Measurements from ENCODE around the gene SEBOX.

The SEBOX gene

DNA sequence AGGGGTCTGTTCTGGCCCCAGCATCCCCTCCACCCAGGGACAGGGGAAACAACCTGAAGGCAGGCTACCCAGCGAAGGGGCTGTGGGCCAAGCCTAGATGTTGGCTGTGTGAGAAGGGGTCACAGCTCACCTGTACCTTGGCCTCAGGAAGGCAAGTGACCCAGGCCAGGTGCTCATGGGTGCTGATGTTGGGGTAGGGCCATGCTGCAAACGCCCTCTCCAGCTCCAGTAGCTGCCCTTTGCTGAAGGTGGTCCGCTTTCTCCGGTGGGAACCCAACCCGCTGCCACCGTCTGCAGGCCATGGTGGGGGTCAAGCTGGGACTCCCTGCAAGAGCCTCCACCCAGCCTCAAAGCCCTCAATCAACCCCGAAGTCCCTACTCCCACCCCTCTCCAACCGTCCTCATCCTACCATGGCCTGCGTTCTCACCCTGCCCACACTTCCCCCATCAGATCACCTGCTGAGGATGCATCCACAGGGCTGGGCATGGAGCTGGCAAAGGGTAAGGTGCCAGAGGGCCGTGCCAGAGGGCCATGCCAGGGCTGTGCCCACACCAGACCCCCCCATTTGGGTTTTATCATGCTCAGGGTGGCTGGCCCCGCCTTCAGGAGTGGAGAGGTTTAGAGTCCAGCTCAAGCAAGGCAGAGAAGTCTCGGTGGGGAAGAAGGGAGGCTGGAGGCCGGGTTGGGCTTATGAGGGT is at the start of gene SEBOX:
TSS of gene SEBOX (minus strand) at position 535 of the 699 bp plus-strand sequence. CDS start at position 487, 48 bp downstream.
- DNase-seq: no peak

GRCh38 chr17:28413804-28414203 is 48.8 kb upstream of the SEBOX start:
- DNase-seq: no peak

DNA sequence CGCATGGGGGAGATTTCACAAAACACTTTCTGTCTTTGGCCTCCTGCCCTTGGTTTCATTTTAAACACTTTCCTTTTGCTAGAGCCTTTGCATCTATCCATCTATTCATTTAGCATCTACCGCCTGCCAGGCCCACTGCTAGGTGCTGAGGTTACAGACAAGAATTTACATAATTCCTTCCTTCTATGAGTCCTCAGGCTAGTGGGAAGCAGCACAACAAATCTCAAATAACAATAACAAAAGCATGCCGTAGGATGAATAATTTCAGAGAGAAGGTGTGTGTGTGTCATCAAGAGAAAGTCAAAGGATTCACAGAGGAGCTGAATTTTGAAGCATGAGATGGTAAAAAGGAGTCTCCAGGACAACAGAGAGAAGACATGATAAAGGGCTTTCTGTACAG is 47.1 kb upstream of the SEBOX start:
- no peak for DNase-seq

- DNase-seq: no peak
Observed at GRCh38 chr17:28407974-28408306, 42.9 kb upstream of the SEBOX start.

DNA sequence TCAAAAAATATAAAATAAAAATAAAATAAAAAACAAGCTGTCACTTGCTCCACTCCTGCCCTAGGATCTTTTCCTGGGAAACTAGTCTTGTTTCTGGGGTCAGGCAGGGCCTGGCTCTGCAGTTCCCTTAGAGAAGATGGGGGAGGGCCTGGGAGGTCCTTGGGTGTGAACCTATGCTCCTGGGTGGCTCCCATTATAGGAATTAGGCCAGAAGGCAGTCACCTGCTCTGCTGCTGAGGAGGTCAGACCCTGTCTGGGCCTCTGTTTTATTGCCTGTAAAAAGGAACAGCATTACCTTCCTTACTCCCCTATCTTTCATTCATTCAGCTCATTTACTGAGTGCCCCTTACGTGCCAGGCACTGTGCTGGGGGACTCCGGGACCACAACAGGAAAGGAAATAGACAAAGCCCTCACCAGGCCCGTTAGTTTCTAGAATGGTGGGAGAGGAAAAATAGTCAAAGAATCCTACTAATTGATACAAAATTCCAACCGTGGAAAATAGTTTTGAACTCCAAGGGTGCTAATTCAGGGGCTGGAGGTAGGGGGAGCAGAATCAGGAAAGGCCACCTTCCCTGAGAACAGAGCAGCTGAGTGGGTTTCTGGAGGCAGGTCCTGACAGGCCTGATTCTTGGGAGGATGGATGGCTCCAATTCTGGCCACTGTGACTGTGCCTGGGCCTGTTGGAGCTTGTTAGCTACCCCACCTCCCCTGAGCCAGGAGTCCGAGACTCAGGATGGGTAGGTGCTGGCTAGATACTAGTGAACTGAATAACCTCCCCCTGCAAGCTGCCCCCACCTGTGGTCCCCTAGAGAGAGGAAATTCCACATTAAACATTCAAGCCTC is 42.4 kb upstream of the SEBOX start:
- DNase-seq: no peak

DNA sequence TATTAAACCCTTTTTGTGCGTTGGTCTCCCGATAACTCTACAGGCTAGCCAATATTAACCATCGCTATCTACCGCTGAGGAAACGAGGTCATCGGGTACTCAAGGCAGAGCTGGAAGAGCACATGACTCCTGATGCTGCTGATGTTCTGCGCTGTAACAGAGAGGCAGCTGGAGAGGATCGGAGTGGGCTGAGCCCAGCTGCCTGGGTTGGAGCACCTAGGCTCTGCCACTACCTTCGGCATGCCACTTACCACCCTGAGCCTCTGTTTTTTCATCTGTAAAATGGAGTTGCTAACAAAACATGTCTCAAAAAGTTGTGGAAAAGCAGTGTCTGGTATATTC is 41.4 kb upstream of the SEBOX start:
- DNase-seq: no peak

DNA sequence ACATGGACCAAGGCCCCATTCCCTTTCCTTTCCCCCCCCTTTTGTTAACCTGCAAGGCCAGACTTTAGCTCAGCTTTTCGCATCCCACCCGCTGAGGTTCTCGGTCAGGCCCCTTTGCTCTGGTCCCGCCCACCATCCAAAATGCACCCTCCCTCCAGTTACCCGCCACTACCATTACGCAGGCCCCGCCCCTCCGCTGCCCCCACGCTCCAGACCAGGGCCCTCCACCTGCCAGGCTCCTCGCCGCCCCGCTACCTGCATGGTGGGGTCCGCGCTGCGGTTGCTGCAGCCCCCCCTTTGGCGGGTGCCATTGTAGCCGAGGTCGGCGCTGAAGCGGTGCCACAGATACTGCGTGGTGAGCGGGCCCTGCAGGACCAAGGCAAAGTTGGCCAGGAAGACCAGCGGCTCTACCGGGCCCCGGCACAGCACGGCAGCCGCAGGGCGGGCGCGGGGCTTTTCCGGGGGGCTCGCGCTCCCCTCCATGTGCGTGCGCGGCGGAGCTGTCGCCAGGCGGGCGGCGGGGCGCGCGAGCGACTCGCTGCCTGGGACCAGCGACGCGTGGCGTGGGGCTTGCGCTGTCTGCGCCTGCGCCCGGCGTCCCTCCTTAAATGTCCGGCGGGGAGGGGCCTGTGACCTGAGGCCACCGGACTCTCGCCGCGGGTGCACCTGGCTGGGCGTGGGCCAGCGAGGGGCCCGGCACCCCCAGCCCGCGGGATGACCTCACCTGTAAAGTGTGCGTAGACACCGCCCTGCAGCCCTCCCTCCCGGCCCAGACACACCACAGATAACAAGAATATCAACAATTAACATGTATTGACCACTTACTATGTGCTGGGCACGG is 40.9 kb upstream of the SEBOX start, which contains the start of gene SLC46A1:
TSS of gene SLC46A1 (minus strand) at position 581 of the 841 bp plus-strand sequence. CDS start at position 483, 98 bp downstream.
- peak in 1 of 4 experiments; percentile 28 for DNase-seq

GRCh38 chr17:28404812-28405570 is 40.0 kb upstream of the SEBOX start:
- no peak for DNase-seq

DNA sequence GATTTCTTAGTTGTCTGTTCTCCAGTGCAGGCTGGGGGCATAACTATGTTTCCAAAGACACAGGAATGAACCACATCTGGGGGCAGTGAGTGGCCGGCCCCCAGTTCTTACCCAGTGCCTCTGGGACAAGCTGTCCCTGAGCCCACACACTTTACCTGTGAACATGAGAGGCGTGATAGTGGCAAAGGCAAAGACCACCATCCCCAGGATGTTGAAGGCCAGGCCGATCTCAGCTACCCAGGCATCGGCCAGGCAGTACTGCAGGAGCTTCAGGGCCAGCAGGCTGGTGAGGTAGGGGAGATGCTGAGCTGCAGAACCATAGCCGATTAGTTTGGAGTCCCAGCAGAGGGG is 39.4 kb upstream of the SEBOX start:
- DNase-seq: no peak

GRCh38 chr17:28404007-28404406 is 39.0 kb upstream of the SEBOX start:
- DNase-seq: no peak

DNA sequence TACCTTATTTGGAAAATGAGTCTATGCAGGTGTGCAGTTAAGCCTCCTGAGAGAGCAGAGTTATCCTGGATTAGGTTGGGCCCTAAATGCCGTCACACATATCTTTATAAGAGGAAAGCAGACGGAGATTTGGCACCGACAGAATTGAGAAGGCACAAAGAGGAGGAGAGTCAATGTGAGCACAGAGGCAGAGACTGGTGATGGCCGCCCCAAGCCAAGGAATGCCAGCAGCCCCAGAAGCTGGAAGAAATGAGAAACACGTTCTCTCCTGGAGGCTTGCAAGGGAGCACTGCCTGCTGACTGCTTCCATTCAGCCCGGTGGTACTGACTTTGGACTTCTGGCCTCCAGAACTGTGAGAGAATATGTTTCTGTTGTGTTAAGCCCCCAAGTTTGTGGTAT is 37.8 kb upstream of the SEBOX start:
- no peak for DNase-seq

GRCh38 chr17:28402224-28402630 is 37.2 kb upstream of the SEBOX start:
- DNase-seq: no peak

- no peak for DNase-seq
Observed at GRCh38 chr17:28399808-28400207, 34.8 kb upstream of the SEBOX start.

GRCh38 chr17:28398280-28398981 is 33.4 kb upstream of the SEBOX start:
- DNase-seq: no peak

- no peak for DNase-seq
Observed at GRCh38 chr17:28397687-28398279, 32.8 kb upstream of the SEBOX start.

DNA sequence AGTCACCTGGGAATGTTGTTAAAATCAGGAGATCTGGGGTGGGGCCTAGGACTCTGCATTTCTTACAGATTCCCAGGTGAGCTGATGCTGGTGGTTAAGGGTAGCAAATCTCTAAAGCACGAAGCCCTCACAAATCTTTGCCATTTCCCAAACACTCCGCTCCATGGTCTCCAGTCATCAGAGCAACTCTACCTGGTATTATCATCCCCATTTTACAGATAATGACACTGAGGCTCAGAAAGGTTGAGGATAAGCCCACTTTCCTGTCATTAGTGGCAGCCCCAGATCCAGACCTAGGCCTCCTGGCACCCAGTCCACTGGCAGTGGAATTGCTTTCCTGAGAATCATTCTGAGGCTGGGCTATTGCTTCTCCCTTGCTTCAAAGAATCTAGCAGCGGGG is 32.3 kb upstream of the SEBOX start:
- no peak for DNase-seq

GRCh38 chr17:28396635-28397239 is 31.7 kb upstream of the SEBOX start:
- DNase-seq: no peak

- DNase-seq: no peak
Observed at GRCh38 chr17:28395968-28396367, 31.0 kb upstream of the SEBOX start.

DNA sequence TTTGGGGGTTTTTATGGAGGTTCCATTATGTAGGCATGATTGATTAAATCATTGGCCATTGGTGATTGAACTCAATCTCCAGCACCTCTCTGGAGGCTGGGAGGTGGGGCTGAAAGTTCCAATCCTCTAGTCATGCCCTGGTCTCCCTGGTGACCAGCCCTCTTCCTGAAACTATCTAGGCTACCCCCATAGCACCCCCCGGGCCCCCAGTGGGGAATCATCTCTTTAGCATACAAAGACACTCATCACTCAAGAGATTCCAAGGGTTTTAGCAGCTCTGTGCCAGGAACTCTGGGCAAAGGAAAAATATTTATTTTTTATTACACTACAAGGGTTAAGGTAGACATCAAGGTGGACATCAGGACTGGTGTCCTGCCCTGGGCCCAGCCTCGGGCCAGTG is 30.4 kb upstream of the SEBOX start:
- DNase-seq: no peak

GRCh38 chr17:28394337-28395116 is 29.5 kb upstream of the SEBOX start:
- no peak for DNase-seq

All from activated naive CD4-positive, alpha-beta T cell (primary cell).